ENCODE results near the gene THRAP3.

GRCh38 chr1:36321119-36321951, 97.1 kb downstream of the THRAP3 start:
- TF ChIP-seq, protein P1, sequence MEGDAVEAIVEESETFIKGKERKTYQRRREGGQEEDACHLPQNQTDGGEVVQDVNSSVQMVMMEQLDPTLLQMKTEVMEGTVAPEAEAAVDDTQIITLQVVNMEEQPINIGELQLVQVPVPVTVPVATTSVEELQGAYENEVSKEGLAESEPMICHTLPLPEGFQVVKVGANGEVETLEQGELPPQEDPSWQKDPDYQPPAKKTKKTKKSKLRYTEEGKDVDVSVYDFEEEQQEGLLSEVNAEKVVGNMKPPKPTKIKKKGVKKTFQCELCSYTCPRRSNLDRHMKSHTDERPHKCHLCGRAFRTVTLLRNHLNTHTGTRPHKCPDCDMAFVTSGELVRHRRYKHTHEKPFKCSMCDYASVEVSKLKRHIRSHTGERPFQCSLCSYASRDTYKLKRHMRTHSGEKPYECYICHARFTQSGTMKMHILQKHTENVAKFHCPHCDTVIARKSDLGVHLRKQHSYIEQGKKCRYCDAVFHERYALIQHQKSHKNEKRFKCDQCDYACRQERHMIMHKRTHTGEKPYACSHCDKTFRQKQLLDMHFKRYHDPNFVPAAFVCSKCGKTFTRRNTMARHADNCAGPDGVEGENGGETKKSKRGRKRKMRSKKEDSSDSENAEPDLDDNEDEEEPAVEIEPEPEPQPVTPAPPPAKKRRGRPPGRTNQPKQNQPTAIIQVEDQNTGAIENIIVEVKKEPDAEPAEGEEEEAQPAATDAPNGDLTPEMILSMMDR (IDR thresholded peaks at IDR 0.05) = no peak
- TF ChIP-seq ZFX (IDR thresholded peaks at IDR 0.05; ENCODE audit: borderline replicate concordance) = no peak

Data from 22Rv1 (cell line).